Endothelial cell of umbilical vein (primary cell): Measurements from ENCODE around the gene SCAF1. TPM values are rescaled to one million over a fixed set of nuclear protein-coding genes. Genes with fewer than 3 reads are reported as not detected.

Experiments used
- BruUV-seq: library from RNA; stranded (reverse); fragments of 400-500 nt; replicated peaks from 2 replicates; lab custom pipeline; 2021; lab: Mats Ljungman, UMichigan
- CTCF ChIA-PET: fragments of 300-600, 350-600 bp; sonication (Branson Sonifier 250); formaldehyde crosslinking; loops from one replicate; lab custom pipeline; 2021; ENCODE audit warnings: antibody characterized with exemption, inconsistent platforms; lab: Charles Lee
- POLR2A ChIA-PET: fragments of 300-600, 350-600 bp; sonication (Branson Sonifier 250); formaldehyde crosslinking; loops from one replicate; lab custom pipeline; 2021; ENCODE audit warnings: antibody characterized with exemption, inconsistent platforms; lab: Charles Lee
- DNase-seq: peaks from one replicate; pipeline ENCODE4 v3.0.0-alpha.2; 2011; ENCODE audit warnings: low read depth, low spot score
- FAIRE-seq: peaks from 2 replicates; lab custom pipeline; 2011; peaks lifted over from hg19 to GRCh38; lab: Jason Lieb, UNC
- H2AFZ ChIP-seq: 2 replicates; pipeline ENCODE4 v1.6.0; 2012; ENCODE audit warnings: low read depth, low read length, control low read depth, inconsistent platforms
- H3K27ac ChIP-seq: 2 replicates; pipeline ENCODE4 v1.5.1; 2011; ENCODE audit warnings: low read depth, mild to moderate bottlenecking, control low read depth, low read length, moderate library complexity; ENCODE audit not compliant: insufficient read depth
- H3K27me3 ChIP-seq, 2 experiments: 2 replicates each; pipeline versions ENCODE4 v1.6.0 to v1.6.1; 2011; ENCODE audit warnings: low read length in 2 of 2, mixed read lengths in 1 of 2; ENCODE audit not compliant: control insufficient read depth in 2 of 2, insufficient read depth in 2 of 2
- H3K36me3 ChIP-seq, 2 experiments: 2 replicates in 1 of 2; 3 replicates in 1 of 2; pipeline ENCODE4 v1.5.1; 2011; ENCODE audit warnings: low read length in 2 of 2, mild to moderate bottlenecking in 1 of 2, moderate library complexity in 1 of 2; ENCODE audit not compliant: control insufficient read depth in 2 of 2, insufficient read depth in 2 of 2; ENCODE audit errors: extremely low read depth in 1 of 2
- H3K4me1 ChIP-seq: 3 replicates; pipeline ENCODE4 v1.5.1; 2011; ENCODE audit warnings: mild to moderate bottlenecking, low read length; ENCODE audit not compliant: control insufficient read depth, insufficient read depth; ENCODE audit errors: extremely low read depth
- H3K4me2 ChIP-seq: 2 replicates; pipeline ENCODE4 v1.6.1; 2011; ENCODE audit warnings: low read length, control low read depth, mixed read lengths; ENCODE audit not compliant: insufficient read depth
- H3K4me3 ChIP-seq, 3 experiments: fragments of 200-600 bp in 1 of 3; sonication (generic), shearing (Covaris generic) in 1 of 3; replicated peaks in 1 of 3; 2 replicates each; pipeline ENCODE4 v1.5.1; 2011 to 2016; ENCODE audit warnings: control low read depth in 3 of 3, low read length in 3 of 3, mild to moderate bottlenecking in 2 of 3, inconsistent platforms in 1 of 3, low read depth in 1 of 3, moderate library complexity in 1 of 3; ENCODE audit not compliant: insufficient read depth in 1 of 3
- H3K79me2 ChIP-seq: 2 replicates; pipeline ENCODE4 v1.6.0; 2012; ENCODE audit warnings: low read length, inconsistent platforms; ENCODE audit not compliant: control insufficient read depth, insufficient read depth
- H3K9ac ChIP-seq: replicated peaks from 2 replicates; pipeline ENCODE3; 2011; ENCODE audit warnings: low read length, control low read depth; ENCODE audit not compliant: insufficient read depth; ENCODE audit errors: extremely low read depth
- H3K9me1 ChIP-seq: replicated peaks from 3 replicates; pipeline ENCODE4 v1.6.0; 2011; ENCODE audit warnings: mild to moderate bottlenecking, low read length; ENCODE audit not compliant: control insufficient read depth, insufficient read depth; ENCODE audit errors: extremely low read depth
- H3K9me3 ChIP-seq: replicated peaks from 2 replicates; pipeline ENCODE4 v1.5.1; 2012; ENCODE audit warnings: low read length, inconsistent platforms; ENCODE audit not compliant: control insufficient read depth, insufficient read depth
- H4K20me1 ChIP-seq: replicated peaks from 2 replicates; pipeline ENCODE3; 2011; ENCODE audit warnings: mild to moderate bottlenecking, low read length; ENCODE audit not compliant: control insufficient read depth, insufficient read depth; ENCODE audit errors: extremely low read depth
- EZH2 ChIP-seq: IDR thresholded peaks from 2 replicates; pipeline ENCODE4 v1.6.1; 2012; ENCODE audit warnings: borderline replicate concordance, low read depth, mild to moderate bottlenecking, moderate library complexity, low read length, inconsistent platforms; ENCODE audit not compliant: severe bottlenecking
- FOS ChIP-seq: IDR thresholded peaks from 2 replicates; pipeline ENCODE4 v1.6.1; 2011; ENCODE audit warnings: mild to moderate bottlenecking, low read length, moderate library complexity, borderline replicate concordance; ENCODE audit not compliant: insufficient read depth
- GATA2 ChIP-seq: IDR thresholded peaks from 2 replicates; pipeline ENCODE4 v1.7.0; 2011; ENCODE audit warnings: low read depth, mild to moderate bottlenecking, moderate library complexity, mixed read lengths, low read length; ENCODE audit not compliant: insufficient read length, insufficient read depth
- MYC ChIP-seq: IDR thresholded peaks from one replicate; pipeline ENCODE4 v1.6.1; 2011; ENCODE audit warnings: mild to moderate bottlenecking, low read depth, low read length
- POLR2A ChIP-seq: IDR thresholded peaks from 2 replicates; pipeline ENCODE4 v1.6.1; 2012; ENCODE audit warnings: low read depth, mild to moderate bottlenecking, control low read depth, low read length
- POLR2AphosphoS5 ChIP-seq: IDR thresholded peaks from 2 replicates; pipeline ENCODE4 v1.6.1; 2012; ENCODE audit warnings: low read depth, mild to moderate bottlenecking, control low read depth, low read length, moderate library complexity; ENCODE audit not compliant: insufficient read depth
- dilution Hi-C: fragments of 300-500 bp; cut with MboI; formaldehyde crosslinking; loops from one replicate; pipeline ENCODE4 v1.15.0; 2019; ENCODE audit warnings: low sequenced_read_pairs; ENCODE audit not compliant: extremely low pct_ligation_motif_present
- intact Hi-C: fragments of 100-400 bp; cut with micrococcal nuclease; formaldehyde crosslinking; loops from one replicate; pipeline ENCODE4 v1.10.0; 2022
- polyA plus RNA-seq, 4 experiments: library from polyadenylated mRNA; depleted of rRNA in 3 of 4; stranded (reverse) in 3 of 4; unstranded in 1 of 4; fragments of >200 nt; gene quantifications; 2 replicates each; pipeline versions ENCODE4 v1.2.1 to v1.2.3, GENCODE V29; 2011 to 2012; ENCODE audit warnings: missing spikeins in 1 of 4
- total RNA-seq: library from RNA; stranded (reverse); gene quantifications from 2 replicates; pipeline ENCODE4 v1.2.3, GENCODE V29; 2021
- TF ChIP-seq, protein P1 (sequence below), 2 donors: IDR thresholded peaks; 1 replicate in 1 of 2; 2 replicates in 1 of 2; pipeline ENCODE4 v1.5.1; 2011; ENCODE audit warnings: low read length in 2 of 2, mild to moderate bottlenecking in 2 of 2, moderate library complexity in 2 of 2, control low read depth in 1 of 2, inconsistent platforms in 1 of 2, low read depth in 1 of 2; ENCODE audit not compliant: insufficient read depth in 1 of 2; ENCODE audit errors: extremely low read depth in 1 of 2
- TF ChIP-seq, protein P2 (sequence below): IDR thresholded peaks from 2 replicates; pipeline ENCODE4 v1.6.1; 2011; ENCODE audit not compliant: insufficient read depth, insufficient read length

Gene SCAF1
- total and polyA plus RNA-seq, 2 donors (not counting 3 experiments of a cell fraction or from before 2014, with no cell fraction given), result 13.3 to 75.8 TPM

DNA sequence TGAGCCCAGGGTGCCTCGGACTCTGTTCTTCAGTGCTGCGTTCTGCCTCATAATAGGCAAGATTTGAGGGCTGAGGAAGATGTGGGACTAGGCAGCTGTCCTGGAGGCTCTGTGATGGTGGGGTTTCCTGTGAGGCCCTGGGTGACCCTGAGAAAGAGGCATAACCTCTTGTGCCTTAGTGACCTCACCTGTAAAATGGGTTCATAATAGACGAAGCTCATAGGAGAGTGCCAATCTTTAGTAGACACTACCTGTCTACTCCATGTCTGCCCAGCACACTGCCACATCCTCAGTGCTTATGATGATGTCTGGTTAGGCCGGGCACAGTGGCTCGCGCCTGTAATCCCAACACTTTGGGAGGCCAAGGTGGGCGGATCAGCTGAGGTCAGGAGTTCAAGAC is 25.5 kb upstream of the SCAF1 start:
- H3K27me3 ChIP-seq, result no peaks in the 10 kb centered on the region
- no peak for TF ChIP-seq POLR2A
- no peak for TF ChIP-seq MYC
- no peak for TF ChIP-seq FOS
- TF ChIP-seq, protein P1, sequence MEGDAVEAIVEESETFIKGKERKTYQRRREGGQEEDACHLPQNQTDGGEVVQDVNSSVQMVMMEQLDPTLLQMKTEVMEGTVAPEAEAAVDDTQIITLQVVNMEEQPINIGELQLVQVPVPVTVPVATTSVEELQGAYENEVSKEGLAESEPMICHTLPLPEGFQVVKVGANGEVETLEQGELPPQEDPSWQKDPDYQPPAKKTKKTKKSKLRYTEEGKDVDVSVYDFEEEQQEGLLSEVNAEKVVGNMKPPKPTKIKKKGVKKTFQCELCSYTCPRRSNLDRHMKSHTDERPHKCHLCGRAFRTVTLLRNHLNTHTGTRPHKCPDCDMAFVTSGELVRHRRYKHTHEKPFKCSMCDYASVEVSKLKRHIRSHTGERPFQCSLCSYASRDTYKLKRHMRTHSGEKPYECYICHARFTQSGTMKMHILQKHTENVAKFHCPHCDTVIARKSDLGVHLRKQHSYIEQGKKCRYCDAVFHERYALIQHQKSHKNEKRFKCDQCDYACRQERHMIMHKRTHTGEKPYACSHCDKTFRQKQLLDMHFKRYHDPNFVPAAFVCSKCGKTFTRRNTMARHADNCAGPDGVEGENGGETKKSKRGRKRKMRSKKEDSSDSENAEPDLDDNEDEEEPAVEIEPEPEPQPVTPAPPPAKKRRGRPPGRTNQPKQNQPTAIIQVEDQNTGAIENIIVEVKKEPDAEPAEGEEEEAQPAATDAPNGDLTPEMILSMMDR (IDR thresholded peaks at IDR 0.05; ENCODE audit: extremely low read depth in 1 of 2, insufficient read depth in 1 of 2, low read depth in 1 of 2, low read length in 2 of 2), result no peak
- TF ChIP-seq POLR2AphosphoS5, result no peak
- TF ChIP-seq, protein P2, sequence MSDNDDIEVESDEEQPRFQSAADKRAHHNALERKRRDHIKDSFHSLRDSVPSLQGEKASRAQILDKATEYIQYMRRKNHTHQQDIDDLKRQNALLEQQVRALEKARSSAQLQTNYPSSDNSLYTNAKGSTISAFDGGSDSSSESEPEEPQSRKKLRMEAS, result no peak
- TF ChIP-seq EZH2, result no peak
- no peak for TF ChIP-seq GATA2
- CTCF ChIA-PET, result interaction anchor here (1.1 to 1.4 kb wide), 2 partner anchors 24 to 46 kb away, joined by 3 to 5 read pairs; partner anchors contain the start of gene RRAS
- DNase-seq (no peak), FAIRE-seq (no peak)
- no peaks in the 10 kb centered on the region for H3K9me1 ChIP-seq
- no TSS peak for BruUV-seq
- no peak overlapping the region for H3K4me2 ChIP-seq
- POLR2A ChIA-PET, result no interaction called here
- H3K79me2 ChIP-seq, result peaks cover 19% of the 10 kb centered on the region
- dilution Hi-C loops (no loop called here), intact Hi-C loops (no loop called here)
- H4K20me1 ChIP-seq, result no peaks in the 10 kb centered on the region
- peaks cover 23% of the 10 kb centered on the region for H3K4me1 ChIP-seq
- H3K27ac ChIP-seq, result no peak overlapping the region
- H3K36me3 ChIP-seq, result peaks cover 2 to 26% of the 10 kb centered on the region in 2 experiments
- H3K9me3 ChIP-seq, result no peaks in the 10 kb centered on the region
- no peak overlapping the region for H3K4me3 ChIP-seq
- H2AFZ ChIP-seq, result no peak overlapping the region
- no peak overlapping the region for H3K9ac ChIP-seq
